ENCODE results near the gene TWIST2. TPM values are rescaled to one million over a fixed set of nuclear protein-coding genes. Genes with fewer than 3 reads are reported as not detected.
A peak's percentile ranks its signal among the peaks of the same experiment; 100 is the strongest.

TWIST2 gene
- total RNA-seq, 2 donors from 2014 or later: not detected

DNA sequence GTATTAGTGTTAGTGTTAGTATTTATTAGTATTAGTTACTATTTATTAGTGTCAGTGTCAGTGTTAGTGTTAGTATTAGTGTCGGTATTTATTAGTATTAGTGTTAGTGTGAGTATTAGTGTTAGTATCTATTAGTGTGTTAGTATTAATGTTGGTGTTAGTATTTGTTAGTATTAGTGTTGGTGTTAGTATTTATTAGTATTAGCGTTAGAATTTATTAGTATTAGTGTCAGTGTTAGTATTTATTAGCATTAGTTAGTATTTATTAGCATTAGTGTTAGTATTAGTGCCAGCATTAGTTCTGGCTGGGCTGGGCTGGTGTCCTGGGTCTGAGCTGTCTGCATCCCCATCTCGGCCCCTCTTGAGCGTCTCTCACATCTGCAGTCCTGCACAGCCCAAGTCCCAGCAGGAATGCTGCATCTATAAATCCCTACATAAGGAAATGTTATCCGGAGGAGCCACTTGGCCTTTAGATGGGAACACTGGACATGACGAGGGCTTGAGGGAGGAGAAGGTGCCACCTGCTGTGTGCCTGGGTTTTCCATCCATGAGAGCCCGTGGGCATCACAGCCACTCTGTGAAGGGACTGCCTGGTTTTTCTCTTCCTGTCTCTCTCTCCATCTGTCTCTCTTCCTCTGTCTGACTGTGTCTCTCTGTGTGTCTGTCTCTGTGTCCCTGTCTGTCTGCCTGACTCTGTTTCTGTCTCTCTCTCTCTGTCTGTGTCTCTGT, 33.6 kb downstream of the TWIST2 start:
- H3K9me3 Mint-ChIP-seq: no peaks in the 10 kb centered on the region
- no peaks in the 10 kb centered on the region for H3K4me1 Mint-ChIP-seq
- peaks cover 17% of the 10 kb centered on the region for H3K27me3 Mint-ChIP-seq
- ATAC-seq (replicated peaks): peak; percentile 68
- H3K4me3 Mint-ChIP-seq: no peak overlapping the region
- no peaks in the 10 kb centered on the region for H3K36me3 Mint-ChIP-seq (ENCODE audit: low read depth)
- no peak overlapping the region for H3K27ac Mint-ChIP-seq

DNA sequence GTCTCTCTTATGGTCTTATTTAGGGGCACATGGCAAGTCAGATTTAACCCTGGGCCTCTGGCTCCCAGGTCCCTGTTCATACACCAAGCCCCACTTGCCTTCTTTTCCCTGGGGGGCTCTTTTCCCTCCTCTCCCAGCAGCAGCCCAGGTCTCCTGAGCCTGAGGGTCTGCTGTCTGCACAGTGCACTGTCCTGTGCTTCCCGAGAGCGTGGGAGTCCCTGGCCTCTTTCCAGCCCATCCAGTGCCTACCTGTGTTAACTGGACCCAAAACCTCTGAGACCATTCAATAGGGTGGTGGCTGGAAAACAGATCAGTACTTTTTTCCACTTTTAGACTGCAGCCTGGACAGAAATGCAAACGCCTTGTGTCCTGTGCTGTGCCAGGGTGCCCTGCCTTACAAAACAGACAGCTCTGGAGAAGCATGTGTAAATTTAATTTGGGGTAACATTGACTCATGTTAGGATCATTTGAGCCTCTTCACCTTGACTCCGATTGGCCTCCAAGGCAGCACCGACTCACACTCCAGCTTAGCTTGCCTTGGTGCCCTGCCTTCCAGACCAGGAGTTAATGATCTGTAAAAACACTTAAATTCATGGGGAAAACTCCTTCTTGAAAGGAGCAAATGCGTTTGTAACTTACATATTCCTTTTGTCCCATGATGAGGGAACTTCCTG, 34.3 kb downstream of the TWIST2 start:
- H3K36me3 Mint-ChIP-seq (ENCODE audit: low read depth): no peaks in the 10 kb centered on the region
- H3K27me3 Mint-ChIP-seq: peaks cover 19% of the 10 kb centered on the region
- ATAC-seq (replicated peaks): peak; percentile 18
- no peaks in the 10 kb centered on the region for H3K4me1 Mint-ChIP-seq
- no peak overlapping the region for H3K4me3 Mint-ChIP-seq
- no peaks in the 10 kb centered on the region for H3K9me3 Mint-ChIP-seq
- no peak overlapping the region for H3K27ac Mint-ChIP-seq

DNA sequence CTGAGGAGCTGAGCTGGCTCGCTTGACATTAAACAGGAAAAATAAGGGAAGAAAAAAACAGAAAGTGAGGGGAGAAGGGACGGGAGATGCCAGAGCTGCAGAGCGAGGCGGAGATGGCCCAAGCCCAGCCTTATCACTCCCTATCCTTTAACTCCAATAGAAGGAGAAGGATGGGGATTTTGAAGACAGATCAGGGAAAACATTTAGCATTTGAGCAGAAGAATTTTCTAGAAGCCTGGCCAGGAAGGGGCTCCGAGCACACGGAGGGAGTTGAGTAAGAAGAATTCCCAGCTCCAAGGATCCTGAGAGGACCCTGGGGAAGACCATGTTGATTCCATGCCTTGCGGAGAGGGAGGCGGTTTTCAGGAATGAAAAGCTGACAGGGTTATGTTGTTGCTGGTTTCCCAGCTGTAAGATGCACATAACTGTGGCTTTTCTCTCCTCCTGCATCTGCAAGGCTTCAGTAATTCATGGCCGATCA, 35.6 kb downstream of the TWIST2 start:
- Mint-ChIP-seq H3K4me3 (no peak overlapping the region), H3K36me3 (ENCODE audit: low read depth) (no peaks in the 10 kb centered on the region), H3K9me3 (no peaks in the 10 kb centered on the region), H3K27ac (no peak overlapping the region), H3K4me1 (no peaks in the 10 kb centered on the region), H3K27me3 (peaks cover 17% of the 10 kb centered on the region)
- ATAC-seq (replicated peaks): no peak

DNA sequence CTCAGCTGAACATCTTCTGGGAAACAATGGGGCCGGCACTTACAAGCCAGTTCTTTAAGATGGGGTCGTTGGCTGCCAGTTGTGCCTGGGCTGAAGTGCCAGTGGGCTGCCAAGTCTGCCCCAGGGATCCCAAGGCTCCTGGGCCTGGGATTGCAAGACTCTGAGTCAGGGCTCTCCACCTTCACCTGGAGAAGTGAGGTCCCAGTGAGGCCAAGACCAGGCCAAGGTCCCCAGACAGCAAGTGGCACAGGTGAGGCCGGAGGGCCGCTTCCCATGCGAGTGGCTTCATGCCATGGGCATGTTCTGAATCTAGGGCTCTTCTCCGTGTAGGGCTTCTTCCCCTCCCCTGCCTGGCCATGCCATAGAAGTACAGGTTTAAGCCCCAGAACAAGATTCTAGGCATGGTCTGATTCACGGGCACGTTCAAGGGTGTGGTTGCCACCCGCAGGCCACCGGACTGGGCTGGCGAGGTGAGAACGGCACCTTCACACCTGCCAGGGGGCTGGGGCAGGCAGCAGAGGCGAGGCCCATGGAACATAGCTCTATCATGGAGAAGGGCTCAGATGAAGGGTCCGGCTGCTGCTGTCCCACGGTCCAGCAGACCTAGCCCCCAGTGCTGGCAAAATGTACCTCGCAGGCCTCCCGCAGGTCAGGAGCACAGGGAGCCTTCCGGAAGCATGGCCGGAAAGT, 36.4 kb downstream of the TWIST2 start:
- Mint-ChIP-seq H3K36me3 (ENCODE audit: low read depth) (no peaks in the 10 kb centered on the region), H3K27ac (no peak overlapping the region), H3K4me3 (no peak overlapping the region), H3K9me3 (no peaks in the 10 kb centered on the region), H3K27me3 (peaks cover 17% of the 10 kb centered on the region), H3K4me1 (no peaks in the 10 kb centered on the region)
- ATAC-seq (replicated peaks): no peak

DNA sequence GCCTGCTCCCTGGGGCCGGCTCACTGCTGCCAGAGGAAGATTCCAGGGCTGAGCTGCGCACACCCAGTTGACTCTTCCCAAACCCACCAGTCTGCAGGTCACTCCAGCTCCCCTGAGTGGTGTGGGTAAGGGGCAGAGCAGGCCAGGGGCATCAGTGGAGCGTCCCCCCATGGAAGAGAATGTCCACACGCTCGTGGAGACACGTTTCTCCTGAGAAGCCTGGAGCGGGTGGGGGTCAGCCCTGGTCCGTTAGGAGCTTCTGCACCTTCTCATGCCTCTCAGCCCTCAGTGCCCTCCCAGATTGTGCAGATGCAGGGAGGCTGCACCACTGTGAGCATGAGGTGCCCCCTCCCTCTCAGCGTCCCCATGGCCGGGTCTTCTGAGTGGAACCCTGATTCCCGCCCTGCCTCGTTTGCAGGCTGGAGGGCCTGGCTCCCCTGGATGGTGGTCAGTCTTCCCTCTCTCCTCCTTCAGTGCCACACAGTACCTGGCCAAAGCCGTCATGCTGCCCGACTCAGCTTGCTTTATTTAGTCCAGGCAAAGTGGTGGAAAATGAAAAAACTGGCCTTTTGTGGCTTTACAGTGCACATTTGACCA, 37.0 kb downstream of the TWIST2 start:
- H3K27ac Mint-ChIP-seq: no peak overlapping the region
- ATAC-seq (replicated peaks): no peak

DNA sequence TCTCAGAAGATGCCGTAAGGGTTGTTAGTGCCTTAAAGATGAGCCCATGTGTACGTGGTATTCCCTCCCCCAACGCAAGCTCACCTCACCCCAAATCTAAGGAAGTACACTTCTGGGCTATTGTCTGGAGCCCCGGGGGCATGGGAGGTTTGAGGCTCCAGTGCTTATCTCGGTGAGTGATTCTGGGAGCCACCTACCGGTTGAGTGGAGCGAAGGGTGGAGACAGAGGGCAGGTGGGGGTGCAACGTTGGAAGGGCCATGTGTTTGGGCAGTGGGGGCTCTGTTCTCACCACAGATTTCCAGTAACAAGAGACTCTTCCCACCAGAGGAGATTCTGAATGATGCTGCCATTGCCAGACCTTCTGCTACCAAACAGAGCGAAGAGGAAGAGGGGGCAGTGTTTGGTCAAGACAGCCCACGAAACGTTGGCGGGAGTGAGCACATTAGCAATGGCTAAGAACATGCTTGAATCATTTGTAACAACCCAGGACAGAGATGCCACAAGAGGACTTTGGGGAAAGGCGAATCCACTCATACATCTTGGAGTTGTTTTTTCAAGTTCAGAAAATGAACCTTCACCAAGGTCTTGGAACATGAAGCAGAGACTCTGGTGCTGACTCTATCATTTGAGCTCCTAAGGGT, 38.7 kb downstream of the TWIST2 start:
- Mint-ChIP-seq H3K27me3 (peaks cover 20% of the 10 kb centered on the region), H3K4me1 (no peaks in the 10 kb centered on the region), H3K4me3 (no peak overlapping the region), H3K9me3 (no peaks in the 10 kb centered on the region), H3K36me3 (ENCODE audit: low read depth) (no peaks in the 10 kb centered on the region), H3K27ac (no peak overlapping the region)
- ATAC-seq (replicated peaks): no peak

More for the DNA sequence above, 37.0 kb downstream of the TWIST2 start:
- Mint-ChIP-seq H3K36me3 (ENCODE audit: low read depth) (no peaks in the 10 kb centered on the region), H3K4me1 (no peaks in the 10 kb centered on the region), H3K27me3 (peaks cover 20% of the 10 kb centered on the region), H3K9me3 (no peaks in the 10 kb centered on the region), H3K4me3 (no peak overlapping the region)

DNA sequence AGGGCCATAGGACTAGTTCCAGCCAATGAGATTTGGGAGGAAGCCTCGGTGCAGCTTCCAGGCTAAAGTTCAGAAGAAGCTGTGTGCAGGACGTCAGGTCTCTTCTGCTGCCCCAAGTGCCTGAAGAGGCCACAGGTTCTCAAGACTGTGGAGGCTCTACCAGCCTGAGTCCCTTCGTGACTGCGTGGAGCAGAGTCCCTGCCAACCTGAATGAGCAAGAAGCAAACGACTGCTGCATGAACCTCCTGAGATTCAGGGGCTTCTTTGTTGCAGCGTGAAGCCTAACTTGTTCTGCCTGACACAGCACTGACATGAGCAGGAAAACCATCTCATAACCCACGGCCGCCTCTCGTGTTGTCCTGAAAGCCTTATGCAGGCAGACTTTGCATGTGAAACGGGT, 39.7 kb downstream of the TWIST2 start:
- no peak for ATAC-seq (replicated peaks)
- H3K27me3 Mint-ChIP-seq: peaks cover 16% of the 10 kb centered on the region
- no peak overlapping the region for H3K27ac Mint-ChIP-seq
- no peak overlapping the region for H3K4me3 Mint-ChIP-seq
- no peaks in the 10 kb centered on the region for H3K9me3 Mint-ChIP-seq
- no peaks in the 10 kb centered on the region for H3K36me3 Mint-ChIP-seq (ENCODE audit: low read depth)
- H3K4me1 Mint-ChIP-seq: no peaks in the 10 kb centered on the region

DNA sequence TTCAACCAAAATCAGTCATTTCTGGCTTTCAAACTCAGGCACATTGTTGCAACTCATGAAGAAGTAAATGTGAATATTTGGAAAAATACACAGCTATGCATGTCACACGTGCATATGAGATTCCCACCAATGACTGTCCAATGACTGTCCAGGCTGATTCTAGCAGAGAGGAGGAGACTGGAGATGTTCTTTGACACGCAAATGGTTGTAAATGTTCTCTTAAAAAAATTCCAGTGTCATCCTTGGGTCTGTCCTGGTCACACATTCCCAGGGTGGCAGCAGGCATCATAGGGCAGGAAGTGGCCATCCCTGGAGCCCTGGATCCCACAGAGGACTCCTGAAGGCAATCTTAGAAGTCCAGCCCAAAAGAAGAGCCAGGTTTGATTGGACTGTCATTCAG, 40.9 kb downstream of the TWIST2 start:
- H3K36me3 Mint-ChIP-seq (ENCODE audit: low read depth): no peaks in the 10 kb centered on the region
- H3K27ac Mint-ChIP-seq: no peak overlapping the region
- H3K9me3 Mint-ChIP-seq: no peaks in the 10 kb centered on the region
- ATAC-seq (replicated peaks): no peak
- H3K27me3 Mint-ChIP-seq: peaks cover 10% of the 10 kb centered on the region
- H3K4me3 Mint-ChIP-seq: no peak overlapping the region
- H3K4me1 Mint-ChIP-seq: no peaks in the 10 kb centered on the region

DNA sequence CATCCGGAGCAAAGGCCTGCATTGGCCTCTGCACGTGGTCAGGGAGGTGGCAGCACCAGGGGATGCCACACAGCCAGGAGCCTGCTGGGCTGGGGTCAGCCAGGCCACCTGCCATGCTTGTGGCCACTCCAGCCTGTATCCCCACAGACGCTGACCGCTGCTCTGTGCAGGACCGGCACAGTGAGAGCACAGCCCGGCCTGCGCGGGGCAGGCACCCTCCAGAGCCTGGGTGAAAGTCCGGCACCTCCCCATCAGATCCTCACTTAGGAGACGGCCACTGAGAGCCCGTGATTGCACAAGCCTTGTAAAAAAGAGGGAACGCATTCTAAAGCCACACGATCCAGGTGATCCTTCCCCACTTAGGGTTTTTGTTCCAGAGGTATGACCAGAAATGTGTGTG, 42.2 kb downstream of the TWIST2 start:
- no peaks in the 10 kb centered on the region for H3K4me1 Mint-ChIP-seq
- no peak overlapping the region for H3K27ac Mint-ChIP-seq
- H3K27me3 Mint-ChIP-seq: peaks cover 14% of the 10 kb centered on the region
- no peak for ATAC-seq (replicated peaks)
- H3K4me3 Mint-ChIP-seq: no peak overlapping the region
- H3K36me3 Mint-ChIP-seq (ENCODE audit: low read depth): no peaks in the 10 kb centered on the region
- H3K9me3 Mint-ChIP-seq: no peaks in the 10 kb centered on the region

DNA sequence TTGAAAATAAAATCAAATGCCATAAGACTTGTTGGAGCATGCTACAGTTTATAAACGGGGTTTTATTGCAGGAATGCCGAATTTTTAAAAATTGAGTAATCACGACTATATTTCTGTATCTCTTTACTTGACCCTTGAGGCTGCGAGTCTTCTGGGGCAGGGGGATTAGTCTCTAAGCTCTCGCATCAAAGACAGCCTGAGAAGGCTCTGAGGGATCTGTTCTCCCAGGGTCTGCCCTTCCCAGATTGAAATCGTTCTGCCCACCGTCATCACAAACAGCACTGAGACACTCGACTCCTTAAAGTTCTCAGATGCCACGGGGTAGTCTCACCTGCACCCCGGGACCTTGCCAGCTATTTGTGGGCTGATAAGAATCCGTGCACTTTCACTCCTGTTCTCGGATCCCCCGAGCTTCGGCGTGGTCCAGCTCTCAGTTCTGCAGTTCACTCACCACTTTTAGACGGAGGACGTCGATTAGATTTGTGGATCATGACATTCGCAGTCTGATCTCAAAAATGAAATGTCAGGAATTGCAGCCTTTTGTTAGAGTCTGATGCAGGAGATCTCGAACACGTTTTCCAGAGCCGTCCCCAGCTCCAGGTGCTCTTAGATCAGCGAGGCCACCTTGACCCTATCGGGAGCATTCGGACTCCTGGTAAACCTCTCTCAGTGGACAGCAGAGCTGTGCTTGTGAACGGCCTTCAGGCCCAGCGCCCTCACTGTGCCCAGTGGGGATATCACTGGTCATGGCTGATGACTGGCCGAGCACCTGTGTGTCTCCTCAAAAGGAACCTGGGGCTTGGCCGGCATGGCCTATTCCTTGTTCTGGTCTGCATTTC, 43.0 kb downstream of the TWIST2 start:
- Mint-ChIP-seq H3K36me3 (ENCODE audit: low read depth) (no peaks in the 10 kb centered on the region), H3K27me3 (peaks cover 14% of the 10 kb centered on the region), H3K4me3 (no peak overlapping the region), H3K4me1 (no peaks in the 10 kb centered on the region), H3K9me3 (no peaks in the 10 kb centered on the region), H3K27ac (no peak overlapping the region)
- ATAC-seq (replicated peaks): no peak

DNA sequence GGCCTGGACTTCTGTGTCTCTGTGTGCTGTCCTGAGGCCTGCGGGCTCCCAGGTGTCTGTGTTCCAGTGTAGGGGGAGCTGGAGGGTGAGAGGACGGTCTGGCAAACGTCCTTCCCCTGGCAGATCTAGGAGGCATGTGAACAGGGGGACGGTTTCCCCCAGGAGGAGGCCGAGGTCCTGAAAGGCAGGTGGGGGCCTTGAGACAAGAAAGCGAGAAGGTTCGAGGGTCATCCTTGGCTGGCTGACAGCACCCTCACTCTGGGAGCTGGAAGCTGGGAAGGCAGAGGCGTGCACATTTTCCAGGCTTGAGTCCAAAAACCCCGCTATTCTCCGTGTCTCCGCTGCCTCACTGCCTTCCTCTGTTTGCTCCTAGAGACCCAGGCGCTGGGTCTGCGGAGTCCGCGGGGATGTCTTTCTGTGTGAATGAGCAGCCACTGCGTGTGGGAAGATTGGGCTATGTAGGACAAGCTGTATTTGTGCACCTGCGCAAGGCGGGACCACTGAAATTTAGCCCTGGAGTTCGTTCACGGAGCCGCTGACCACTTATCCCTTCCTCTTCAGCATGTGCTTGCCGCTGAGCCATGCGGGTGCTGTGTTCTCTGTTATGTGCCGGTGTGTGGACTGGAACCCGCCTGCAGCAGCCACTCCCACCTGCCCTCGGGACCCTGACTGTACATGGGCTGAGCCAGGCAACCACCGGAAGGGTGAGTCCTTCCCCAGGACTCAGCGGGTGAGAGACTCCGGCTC, 43.7 kb downstream of the TWIST2 start:
- H3K36me3 Mint-ChIP-seq (ENCODE audit: low read depth): no peaks in the 10 kb centered on the region
- no peak overlapping the region for H3K4me3 Mint-ChIP-seq
- no peak for ATAC-seq (replicated peaks)
- H3K27ac Mint-ChIP-seq: no peak overlapping the region
- H3K9me3 Mint-ChIP-seq: no peaks in the 10 kb centered on the region
- peaks cover 9% of the 10 kb centered on the region for H3K27me3 Mint-ChIP-seq
- H3K4me1 Mint-ChIP-seq: no peaks in the 10 kb centered on the region

DNA sequence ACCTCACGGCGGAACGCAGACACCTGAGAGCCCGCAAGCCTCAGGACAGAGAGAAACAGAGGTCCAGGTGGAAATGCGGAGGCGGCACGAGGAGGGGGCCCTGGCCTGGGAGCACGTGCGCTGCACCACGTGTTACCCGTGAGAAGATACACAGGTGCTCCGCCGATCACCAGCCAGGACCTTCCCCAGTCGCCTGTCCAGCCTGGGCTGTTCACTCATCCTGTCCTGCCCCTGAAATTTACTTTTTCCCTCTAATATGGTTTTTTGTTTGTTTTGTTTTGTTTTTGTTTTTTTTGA, 44.3 kb downstream of the TWIST2 start:
- ATAC-seq (replicated peaks): no peak
- Mint-ChIP-seq H3K9me3 (no peaks in the 10 kb centered on the region), H3K4me3 (no peak overlapping the region)

DNA sequence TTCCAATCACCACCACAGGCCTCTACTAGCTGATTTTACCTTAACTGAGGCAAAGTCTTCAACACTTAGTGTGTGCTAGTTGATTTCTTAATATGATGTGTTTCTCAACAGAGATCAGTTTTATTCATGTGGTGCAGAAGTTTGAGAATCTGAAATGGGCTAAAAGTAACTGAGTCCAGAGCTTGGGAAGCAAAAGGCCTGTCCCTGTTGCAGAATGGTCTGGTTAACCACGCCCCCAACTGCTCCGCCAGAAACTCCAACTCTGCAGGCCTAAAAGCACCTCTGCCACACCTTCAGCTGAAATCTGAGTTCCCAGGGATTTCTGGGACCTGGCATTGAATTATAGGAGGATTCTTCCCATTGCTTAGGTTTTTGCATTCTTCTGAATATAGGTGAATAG, 44.9 kb downstream of the TWIST2 start:
- Mint-ChIP-seq H3K9me3 (no peaks in the 10 kb centered on the region), H3K4me1 (no peaks in the 10 kb centered on the region), H3K4me3 (no peak overlapping the region), H3K27me3 (peaks cover 8% of the 10 kb centered on the region), H3K27ac (no peak overlapping the region), H3K36me3 (ENCODE audit: low read depth) (no peaks in the 10 kb centered on the region)
- ATAC-seq (replicated peaks): no peak

More for the DNA sequence above, 44.3 kb downstream of the TWIST2 start:
- Mint-ChIP-seq H3K27me3 (peaks cover 8% of the 10 kb centered on the region), H3K4me1 (no peaks in the 10 kb centered on the region), H3K27ac (no peak overlapping the region), H3K36me3 (ENCODE audit: low read depth) (no peaks in the 10 kb centered on the region)
